GM12875 (cell line): ENCODE results near the gene PDE6D.
"Not testable (repeated sequence)": the region's sequence is repeated elsewhere in the genome, so short reads cannot be mapped to it uniquely, and the experiment has no call there.

Experiments used
- H3K4me3 ChIP-seq: one replicate; pipeline ENCODE4 v1.5.1; 2011; ENCODE audit warnings: low read depth, low read length, control low read depth
- TF ChIP-seq, protein P1 (sequence below): IDR thresholded peaks from 2 replicates; pipeline ENCODE4 v1.5.1; 2011; ENCODE audit warnings: low read depth, mild to moderate bottlenecking, control low read depth, inconsistent platforms, low read length, moderate library complexity, borderline replicate concordance; ENCODE audit not compliant: insufficient read depth

Gene PDE6D

DNA sequence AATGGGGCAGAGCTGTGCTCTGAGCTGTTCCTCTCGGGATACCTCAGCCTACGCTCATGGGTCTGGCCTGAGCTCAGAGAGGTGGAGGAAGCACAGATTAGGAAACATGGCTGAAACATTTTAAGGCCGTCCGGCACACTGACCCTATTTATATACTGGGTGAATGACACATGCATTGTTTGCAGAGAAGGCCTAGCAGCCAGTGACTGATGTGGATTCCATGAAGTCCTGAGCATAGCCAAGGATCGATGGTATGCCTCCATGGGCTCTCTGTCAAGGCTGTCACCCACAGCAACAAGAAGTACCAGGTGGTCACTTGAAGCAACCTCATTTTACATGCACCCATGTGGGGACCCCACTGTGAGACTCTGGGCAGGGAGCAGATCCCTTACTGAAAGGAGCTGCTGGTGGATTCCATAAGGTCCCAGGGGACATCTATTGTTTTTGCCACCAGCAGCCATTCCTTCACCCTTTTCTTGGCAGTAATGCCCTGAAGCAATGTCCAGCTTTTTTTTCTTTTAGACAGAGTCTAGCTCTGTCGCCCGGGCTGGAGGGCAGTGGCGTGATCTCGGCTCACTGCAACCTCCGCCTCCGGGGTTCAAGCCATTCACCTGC is 64.3 kb downstream of the PDE6D start:
- TF ChIP-seq, protein P1, sequence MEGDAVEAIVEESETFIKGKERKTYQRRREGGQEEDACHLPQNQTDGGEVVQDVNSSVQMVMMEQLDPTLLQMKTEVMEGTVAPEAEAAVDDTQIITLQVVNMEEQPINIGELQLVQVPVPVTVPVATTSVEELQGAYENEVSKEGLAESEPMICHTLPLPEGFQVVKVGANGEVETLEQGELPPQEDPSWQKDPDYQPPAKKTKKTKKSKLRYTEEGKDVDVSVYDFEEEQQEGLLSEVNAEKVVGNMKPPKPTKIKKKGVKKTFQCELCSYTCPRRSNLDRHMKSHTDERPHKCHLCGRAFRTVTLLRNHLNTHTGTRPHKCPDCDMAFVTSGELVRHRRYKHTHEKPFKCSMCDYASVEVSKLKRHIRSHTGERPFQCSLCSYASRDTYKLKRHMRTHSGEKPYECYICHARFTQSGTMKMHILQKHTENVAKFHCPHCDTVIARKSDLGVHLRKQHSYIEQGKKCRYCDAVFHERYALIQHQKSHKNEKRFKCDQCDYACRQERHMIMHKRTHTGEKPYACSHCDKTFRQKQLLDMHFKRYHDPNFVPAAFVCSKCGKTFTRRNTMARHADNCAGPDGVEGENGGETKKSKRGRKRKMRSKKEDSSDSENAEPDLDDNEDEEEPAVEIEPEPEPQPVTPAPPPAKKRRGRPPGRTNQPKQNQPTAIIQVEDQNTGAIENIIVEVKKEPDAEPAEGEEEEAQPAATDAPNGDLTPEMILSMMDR: no peak
- H3K4me3 ChIP-seq: no peak overlapping the region

GRCh38 chr2:231715988-231716616 is 65.0 kb downstream of the PDE6D start:
- no peak overlapping the region for H3K4me3 ChIP-seq
- TF ChIP-seq, protein P1: no peak

- no peak overlapping the region for H3K4me3 ChIP-seq
- TF ChIP-seq, protein P1: no peak
Observed at GRCh38 chr2:231715499-231715837, 65.6 kb downstream of the PDE6D start.

DNA sequence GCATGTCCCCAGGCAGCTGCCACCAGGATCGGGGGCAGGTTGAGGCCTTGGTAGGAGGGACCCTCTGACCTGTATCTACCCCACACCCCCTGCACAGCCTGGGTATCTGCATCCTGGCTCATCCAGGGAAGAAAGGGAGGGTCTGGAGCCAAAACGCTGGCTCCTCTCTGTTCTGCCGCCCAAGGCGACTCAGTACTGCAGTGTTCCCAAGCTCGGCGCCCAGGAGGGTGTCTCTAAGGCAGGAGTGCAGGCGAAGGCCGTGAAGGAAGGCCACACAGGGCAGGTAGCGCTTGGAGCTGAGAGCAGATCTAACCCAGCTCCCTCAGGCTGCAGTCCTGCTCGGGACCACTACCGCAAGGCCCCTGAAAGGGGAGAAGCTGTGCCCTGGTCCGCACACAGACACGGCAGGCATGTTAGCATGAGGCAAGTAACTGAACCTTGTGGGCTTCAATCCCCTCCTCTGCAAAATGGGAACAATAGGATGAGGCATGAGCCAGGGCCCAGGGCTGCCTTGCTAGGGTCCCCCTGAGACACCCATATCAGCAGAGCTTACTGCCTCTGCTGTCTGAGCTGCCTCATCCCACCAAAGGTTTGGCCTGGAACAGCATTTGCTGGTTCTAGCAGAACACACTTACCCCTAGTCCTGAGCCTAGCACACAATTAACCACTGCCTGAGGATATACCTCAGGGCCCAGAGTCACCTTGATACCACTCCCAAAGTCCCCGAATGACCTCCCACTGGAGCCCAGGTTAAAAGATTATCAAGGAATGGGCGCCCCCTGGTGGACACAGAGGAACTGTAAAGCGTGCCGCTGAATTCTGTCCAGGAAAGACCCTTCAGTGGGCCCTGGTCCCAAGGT is 66.2 kb downstream of the PDE6D start:
- TF ChIP-seq, protein P1: peak; percentile 76
- H3K4me3 ChIP-seq: no peak overlapping the region

DNA sequence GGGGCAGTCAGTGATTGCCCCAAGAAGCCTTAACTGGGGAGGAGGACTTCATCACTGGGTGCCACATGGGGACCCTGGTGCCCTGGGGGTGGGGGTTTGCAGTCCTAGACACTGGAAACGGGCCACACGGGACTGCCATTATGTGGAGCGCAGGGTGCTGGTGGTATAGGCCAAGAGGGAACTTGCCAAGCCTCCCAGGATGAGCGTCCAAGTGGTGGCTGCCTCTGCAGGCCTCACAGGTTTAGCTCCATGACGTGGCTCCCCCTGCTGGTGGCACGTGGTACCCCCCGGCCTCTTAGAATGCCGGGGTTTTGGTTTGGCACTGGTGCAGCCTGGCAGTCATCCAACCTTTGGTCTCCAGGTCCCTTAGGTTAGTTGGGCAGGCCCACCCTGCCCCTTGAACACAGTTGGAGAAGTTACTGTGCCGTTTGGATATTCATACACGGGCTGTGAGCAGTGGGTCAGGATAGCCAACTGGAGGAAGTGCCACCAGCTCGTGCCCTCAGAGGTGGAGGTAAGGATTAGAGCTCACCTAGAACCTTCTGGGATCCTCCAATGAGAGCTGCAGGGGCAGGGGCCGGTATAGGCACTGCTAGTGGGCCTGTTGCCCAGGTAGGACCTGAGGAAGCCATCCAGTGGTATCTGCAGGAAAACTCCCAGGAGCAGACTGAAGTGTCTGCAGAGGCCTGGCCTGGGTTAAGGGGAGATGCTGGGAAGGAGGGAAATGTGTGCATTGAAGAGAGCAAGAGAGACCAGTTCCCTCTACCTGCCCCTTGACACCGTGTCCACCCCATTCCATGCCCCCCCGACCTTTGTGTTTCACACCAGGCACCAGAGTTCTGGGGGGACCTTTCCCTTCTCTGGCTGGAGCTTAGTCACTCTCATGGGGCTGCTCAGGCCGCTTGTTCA is 67.1 kb downstream of the PDE6D start:
- no peak overlapping the region for H3K4me3 ChIP-seq
- TF ChIP-seq, protein P1: peak; percentile 98

DNA sequence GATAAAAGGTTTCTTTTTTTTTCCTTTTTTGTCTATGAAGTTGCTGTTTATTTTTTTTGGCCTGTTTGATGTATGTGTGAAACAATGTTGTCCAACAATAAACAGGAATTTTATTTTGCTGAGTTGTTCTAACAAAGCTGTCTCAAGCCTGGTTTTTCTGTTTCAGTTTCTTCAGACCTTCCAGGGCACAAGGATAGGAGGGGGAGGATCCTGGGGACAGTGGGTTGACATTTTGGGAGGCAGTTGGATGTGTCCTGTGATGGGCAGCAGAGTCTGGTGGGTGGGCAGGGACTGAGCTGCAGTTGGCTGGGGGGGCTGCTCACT is 67.7 kb downstream of the PDE6D start:
- H3K4me3 ChIP-seq: not testable (repeated sequence)

DNA sequence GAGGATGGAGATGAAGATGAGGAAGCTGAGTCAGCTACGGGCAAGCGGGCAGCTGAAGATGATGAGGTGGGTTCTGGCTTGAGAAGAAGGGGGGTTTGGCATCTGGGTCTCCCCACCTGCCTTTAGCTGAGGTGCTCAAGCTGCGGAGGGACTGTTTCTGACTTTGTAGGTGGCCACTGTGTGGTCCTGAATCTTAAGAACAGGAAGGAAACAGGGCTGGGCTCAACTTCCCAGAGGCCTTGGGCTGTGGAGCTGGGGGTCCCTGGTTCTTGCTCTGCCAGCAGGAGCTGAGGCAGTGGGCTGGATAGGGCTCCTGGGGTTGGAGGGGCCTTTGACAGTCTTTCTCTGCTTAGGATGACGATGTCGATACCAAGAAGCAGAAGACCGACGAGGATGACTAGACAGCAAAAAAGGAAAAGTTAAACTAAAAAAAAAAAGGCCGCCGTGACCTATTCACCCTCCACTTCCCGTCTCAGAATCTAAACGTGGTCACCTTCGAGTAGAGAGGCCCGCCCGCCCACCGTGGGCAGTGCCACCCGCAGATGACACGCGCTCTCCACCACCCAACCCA is 68.5 kb downstream of the PDE6D start:
- peak overlapping the region; percentile 99 for H3K4me3 ChIP-seq
